Activated T-helper 9 cell treated with anti-CD3 and anti-CD28 coated beads, Interleukin-2, amount 50 U/mL, for 16 hours (primary cell): ENCODE measurements around the gene USH2A.

ENCODE experiments used
- DNase-seq: peaks from one replicate; pipeline ENCODE4 v3.0.0-alpha.2; 2020; ENCODE audit warnings: low read depth

Gene USH2A

DNA sequence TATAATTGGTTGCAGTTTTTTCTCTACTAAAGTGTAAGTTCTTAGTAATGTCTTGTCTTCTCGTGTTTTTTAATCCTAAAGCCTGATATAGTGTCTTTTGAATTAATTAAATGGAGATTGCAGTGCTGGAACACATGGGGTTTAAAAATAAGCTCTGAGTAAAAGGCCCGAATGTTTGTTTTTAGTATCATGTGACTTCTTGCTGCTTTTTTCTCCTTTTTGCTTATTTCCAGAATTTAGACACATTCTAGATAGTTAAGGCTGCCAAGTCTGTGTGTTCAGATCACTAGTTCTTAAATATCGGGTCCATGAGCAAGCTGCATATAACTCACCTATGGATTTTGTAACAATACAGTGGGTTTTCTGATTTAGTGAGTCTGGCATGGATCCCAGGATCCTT lies 828.6 kb downstream of the USH2A start:
- no peak for DNase-seq

GRCh38 chr1:215590779-215591491 lies 832.3 kb downstream of the USH2A start:
- DNase-seq: no peak

DNA sequence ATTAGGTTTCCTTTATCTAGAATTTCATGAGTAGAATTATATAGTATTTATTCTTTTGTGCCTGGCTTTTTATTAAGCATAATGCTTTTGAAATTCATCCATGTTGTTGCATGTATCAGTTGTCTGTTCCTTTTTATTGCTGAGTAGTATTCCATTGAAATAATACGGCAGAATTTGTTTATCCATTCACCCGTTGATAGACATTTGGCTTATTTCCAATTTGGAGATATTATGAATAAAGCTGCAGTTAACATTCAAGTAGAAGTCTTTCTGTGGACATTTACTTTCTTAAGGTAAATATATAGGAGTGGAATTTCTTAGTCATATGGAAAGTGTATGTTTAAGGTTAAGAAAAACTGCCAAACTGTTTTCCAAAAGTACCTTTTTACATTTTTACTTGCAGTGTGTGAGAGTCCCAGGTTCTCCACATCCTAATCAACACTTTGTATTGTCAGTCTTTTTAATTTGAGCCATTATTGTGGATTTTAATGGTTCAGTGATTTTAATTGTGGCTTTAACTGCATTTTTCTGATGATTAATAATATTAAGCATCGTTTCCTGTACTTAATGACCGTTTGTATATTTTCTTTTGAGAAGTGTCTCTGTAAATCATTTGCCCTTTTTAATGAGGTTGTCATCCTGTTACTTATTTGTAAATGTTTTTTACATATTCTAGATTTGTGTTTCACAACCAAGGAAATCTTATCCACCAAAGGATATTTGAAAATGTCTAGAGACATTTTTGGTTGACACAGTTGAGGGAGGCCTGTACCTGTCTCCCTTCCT lies 833.4 kb downstream of the USH2A start:
- no peak for DNase-seq

- no peak for DNase-seq
Measured at GRCh38 chr1:215584389-215584788, 838.9 kb downstream of the USH2A start.

GRCh38 chr1:215583185-215583749 lies 840.0 kb downstream of the USH2A start:
- DNase-seq: no peak

GRCh38 chr1:215581896-215582295 lies 841.4 kb downstream of the USH2A start:
- no peak for DNase-seq
